GM19025 (cell line): Measurements from ENCODE around the gene FZD4.
"Not testable (repeated sequence)": the region's sequence is repeated elsewhere in the genome, so short reads cannot be mapped to it uniquely, and the experiment has no call there.

Experiments
- ATAC-seq: cut with Tn5 transposase; IDR thresholded peaks from one replicate; pipeline ENCODE4 v1.9.1; 2021; ENCODE audit warnings: mild to moderate bottlenecking, low read depth, moderate library complexity; ENCODE audit not compliant: unreplicated experiment

FZD4 gene

GRCh38 chr11:86955361-86956120 is at the start of gene FZD4:
Gene FZD4 (minus strand): TSS chr11:86955395. CDS start chr11:86955085, 310 bp downstream.
- peak; percentile 96 for ATAC-seq

GRCh38 chr11:87004281-87004680 is 49.1 kb upstream of the FZD4 start:
- not testable (repeated sequence) for ATAC-seq

- no peak for ATAC-seq
Measured at GRCh38 chr11:87002918-87003317, 47.7 kb upstream of the FZD4 start.

- ATAC-seq: no peak
Measured at GRCh38 chr11:86999859-87000753, 44.9 kb upstream of the FZD4 start.

- no peak for ATAC-seq
Measured at GRCh38 chr11:86999388-86999787, 44.2 kb upstream of the FZD4 start.

- no peak for ATAC-seq
Measured at GRCh38 chr11:86996953-86997570, 41.9 kb upstream of the FZD4 start.

GRCh38 chr11:86993031-86993430 is 37.8 kb upstream of the FZD4 start:
- ATAC-seq: no peak

- not testable (repeated sequence) for ATAC-seq
Measured at GRCh38 chr11:86992340-86992739, 37.1 kb upstream of the FZD4 start.

GRCh38 chr11:86991341-86991740 is 36.1 kb upstream of the FZD4 start:
- no peak for ATAC-seq

GRCh38 chr11:86990515-86990914 is 35.3 kb upstream of the FZD4 start:
- ATAC-seq: no peak

- ATAC-seq: no peak
Measured at GRCh38 chr11:86990031-86990430, 34.8 kb upstream of the FZD4 start.

- ATAC-seq: no peak
Measured at GRCh38 chr11:86988351-86988881, 33.2 kb upstream of the FZD4 start.

GRCh38 chr11:86987679-86988078 is 32.5 kb upstream of the FZD4 start:
- no peak for ATAC-seq

- ATAC-seq: no peak
Measured at GRCh38 chr11:86984701-86985100, 29.5 kb upstream of the FZD4 start.

- no peak for ATAC-seq
Measured at GRCh38 chr11:86983021-86983488, 27.9 kb upstream of the FZD4 start.

- ATAC-seq: no peak
Measured at GRCh38 chr11:86981777-86982540, 26.8 kb upstream of the FZD4 start.

- ATAC-seq: no peak
Measured at GRCh38 chr11:86980086-86980796, 25.0 kb upstream of the FZD4 start.

GRCh38 chr11:86978756-86979608 is 23.8 kb upstream of the FZD4 start:
- ATAC-seq: no peak
